Measurements from ENCODE around the gene TSPAN32. TPM values are rescaled to one million over a fixed set of nuclear protein-coding genes. Genes with fewer than 3 reads are reported as not detected.
"Not testable (repeated sequence)": the region's sequence is repeated elsewhere in the genome, so short reads cannot be mapped to it uniquely, and the experiment has no call there.

TSPAN32 gene
- total RNA-seq, 1 experiment from 2014 or later: 1.4 TPM

DNA sequence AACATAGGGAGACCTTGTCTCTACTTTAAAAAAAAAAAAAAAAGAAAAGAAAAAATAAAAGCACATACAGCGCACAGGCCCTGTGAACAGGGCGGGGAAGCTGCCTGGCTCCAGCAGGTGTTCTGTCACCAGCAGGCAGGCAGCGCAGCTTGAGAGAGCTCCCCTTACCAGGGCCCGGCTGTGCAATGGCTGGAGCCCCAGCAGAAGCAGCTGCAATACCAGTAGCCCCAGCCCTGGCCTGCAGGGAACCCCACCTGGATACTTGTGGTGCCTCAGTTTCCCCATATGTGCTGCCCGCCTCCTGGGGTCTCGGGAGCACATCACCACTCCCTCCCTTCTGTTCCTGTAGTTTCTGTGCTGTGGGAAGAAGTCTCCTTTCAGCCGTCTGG is 12.3 kb downstream of the TSPAN32 start:
- no peak for DNase-seq (ENCODE audit: low spot score)

DNA sequence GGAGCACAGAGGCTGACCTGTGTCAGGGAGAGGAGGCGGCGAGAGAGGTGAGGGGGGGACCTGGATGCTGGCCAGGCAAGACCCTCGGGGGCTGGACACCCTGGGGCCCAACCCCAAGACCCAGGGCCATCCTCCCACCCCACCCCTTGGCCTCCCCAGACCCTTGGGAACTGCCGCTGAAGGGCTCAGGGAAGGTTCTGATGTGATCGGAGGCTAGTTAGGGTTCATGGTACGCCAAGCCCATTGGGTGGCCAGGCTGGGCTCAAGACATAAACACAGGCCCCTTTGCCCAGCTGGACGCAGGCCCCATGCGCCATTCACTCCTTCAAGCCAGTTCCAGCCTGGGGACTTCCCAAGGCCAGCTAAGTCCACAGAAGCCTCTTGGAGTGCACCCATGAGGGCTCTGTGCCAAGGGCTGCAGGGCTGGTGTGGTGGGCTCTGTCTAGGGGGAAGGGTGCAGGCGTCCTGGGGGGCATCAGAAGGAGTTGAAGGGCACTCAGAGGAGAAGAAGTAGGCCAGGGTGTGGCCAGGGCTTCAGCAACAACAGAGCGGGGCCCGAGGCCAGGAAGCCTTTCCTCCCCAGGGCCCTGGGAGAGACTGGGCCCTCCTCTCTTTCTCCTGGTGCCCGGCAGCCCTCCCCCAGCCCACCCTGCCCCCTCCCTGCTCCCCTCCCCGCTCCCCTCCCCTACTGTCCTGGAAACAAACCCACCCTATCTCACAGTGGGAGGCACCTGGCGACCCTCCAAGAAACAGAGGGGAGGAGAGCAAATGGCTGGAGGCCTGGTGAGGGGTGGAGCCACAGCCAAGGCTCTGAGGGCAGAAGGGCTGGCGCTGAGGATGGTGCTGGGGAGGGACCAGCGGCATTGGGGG is 12.9 kb downstream of the TSPAN32 start:
- DNase-seq (ENCODE audit: low spot score): no peak

DNA sequence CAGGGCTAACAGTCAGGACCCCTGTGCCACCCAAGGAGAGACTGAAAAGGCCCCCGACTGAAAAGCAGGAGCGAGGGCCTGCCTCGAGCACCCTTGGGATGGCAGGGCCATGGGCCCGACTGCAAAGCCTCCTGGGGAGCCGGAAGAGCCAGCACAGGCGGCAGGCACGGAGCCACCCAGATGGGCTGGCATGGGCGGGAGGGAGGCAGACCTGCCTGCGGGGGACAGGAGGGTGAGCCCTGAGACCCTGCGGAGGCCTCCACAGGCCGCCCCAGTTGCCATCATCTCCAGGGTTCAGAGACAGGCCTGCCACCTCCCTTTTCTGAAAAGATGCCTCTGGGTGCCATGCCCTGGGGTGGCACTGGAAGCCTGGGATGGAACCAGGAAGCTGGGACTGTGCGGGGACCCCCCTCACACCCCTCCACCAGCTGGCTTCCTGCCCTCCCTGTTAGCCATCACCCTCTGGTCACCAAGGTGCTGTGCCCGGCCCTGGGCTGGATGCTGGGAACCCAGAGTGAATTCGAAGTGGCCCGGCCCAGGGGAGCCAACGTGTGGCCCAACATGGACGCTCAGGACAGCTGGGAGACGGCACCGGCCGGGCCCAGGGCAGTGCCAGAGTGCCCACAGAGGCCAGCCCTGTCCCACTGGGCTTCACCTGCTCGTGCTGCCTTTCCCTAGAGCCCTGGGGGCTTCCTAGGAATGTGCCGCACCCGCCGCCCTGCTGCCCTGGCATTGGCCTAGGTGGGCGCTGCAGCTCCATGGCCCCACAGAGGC is 13.8 kb downstream of the TSPAN32 start:
- DNase-seq (ENCODE audit: low spot score): no peak

DNA sequence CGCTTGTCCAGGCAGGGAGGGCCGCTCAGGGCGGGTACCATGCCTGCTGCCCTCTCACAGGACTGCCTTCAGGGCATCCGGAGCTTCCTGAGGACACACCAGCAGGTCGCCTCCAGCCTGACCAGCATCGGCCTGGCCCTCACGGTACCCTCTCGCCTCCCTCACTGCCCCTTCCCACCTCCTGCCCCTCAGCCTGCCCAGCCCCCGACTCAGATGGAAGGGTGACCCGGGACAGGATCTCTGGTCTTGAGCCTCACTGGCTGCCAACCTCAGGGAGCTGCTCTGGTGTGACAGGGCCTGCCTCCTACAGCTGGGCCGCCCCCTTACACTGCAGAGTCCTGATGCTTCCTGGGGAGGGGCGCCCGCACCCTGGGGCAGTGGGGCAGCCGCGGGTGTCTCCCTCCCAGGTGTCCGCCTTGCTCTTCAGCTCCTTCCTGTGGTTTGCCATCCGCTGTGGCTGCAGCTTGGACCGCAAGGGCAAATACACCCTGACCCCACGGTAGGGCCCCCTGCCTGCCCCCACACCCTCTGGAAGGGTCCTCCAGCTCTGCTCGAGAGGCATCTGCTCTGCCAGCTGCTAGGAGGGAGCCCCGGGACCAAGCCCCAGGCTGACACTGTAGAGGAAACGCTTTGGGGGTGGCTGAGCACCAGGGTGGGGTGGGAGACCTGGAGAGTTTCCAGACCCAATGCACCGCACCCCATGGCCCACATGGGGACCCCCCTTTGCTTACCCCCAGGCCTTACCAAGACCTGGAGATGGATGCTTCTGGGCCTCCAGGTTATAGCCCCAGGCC is 14.6 kb downstream of the TSPAN32 start:
- no peak for DNase-seq (ENCODE audit: low spot score)

DNA sequence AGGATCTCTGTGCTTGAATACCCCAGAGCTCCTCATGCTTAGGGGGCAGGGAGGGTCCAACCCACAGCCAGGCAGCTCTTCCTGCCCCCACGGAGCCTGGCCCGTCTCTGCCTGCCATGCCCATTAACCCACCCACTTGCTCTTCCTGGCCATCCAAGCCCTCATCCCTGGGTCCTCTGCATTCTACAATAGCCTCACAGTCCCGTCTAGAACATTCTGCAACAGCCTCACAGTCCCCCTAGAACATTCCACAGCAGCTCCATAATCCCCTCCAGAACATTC is 15.1 kb downstream of the TSPAN32 start:
- no peak for DNase-seq (ENCODE audit: low spot score)

DNA sequence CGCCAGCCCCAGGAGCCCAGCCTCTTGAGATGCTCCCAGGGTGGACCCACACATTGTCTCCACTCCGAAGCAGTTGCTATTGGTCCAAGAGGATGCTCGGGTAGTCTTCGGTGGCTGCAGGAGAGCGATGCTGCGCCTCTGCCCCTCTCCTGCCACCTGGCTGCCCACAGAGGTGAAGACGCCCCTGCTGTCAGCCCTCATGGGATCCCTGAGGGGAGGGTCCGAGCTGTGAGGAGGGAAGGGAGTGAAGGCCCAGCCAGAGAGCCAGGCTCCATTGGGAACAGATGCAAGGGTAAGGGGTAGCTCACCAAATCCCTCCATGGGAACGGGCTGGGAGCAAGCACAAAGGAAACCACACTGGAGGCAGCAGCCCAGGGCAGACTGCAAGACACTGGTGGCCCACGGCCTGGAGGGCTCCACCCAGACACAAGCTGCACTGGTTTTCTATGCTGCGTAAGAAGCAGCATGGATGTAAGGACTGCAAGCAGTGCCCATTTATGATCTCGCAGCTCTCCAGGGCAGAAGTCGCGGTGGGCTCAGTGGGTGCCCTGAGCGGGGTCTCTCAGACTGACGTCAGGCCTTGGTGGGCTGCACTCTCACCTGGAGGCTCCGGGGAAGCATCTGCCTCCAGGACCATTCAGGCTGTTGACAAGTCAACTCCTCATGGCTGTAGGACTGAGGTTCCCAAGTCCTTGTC is 15.7 kb downstream of the TSPAN32 start:
- no peak for DNase-seq (ENCODE audit: low spot score)

DNA sequence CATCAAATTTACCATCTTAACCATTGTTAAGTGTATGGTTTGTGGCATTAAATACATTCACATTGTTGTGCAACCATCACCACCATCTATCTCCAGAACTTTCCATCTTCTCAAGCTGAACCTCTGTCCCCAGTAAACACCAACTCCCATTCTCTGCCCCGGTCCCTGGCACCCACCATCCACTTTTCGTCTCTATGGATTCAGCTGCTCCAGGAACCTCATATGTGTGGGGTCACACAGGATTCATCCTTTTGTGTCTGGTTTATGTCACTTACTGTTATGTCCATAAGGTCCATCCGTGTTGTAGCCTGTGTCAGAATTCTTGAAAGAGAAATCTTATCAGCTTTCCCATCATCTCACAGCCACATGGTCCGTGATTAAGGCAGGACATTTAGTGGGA is 16.3 kb downstream of the TSPAN32 start:
- DNase-seq (ENCODE audit: low spot score): no peak

DNA sequence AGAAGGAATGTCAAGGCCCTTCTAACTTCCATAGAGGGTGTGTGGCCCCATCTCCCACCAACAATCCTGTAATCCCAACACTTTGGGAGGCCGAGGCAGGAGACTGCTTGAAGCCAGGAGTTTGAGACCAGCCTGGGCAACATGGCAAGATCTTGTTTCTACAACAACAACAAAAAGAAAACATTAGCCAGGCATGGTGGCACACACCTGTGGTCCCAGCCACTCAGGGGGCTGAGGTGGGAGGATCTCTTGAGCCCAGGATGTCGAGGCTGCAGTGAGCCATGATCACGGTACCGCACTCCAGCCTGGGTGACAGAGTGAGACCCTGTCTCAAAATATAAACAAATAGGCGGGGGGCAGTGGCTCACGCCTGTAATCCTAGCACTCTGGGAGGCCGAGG is 16.9 kb downstream of the TSPAN32 start:
- DNase-seq (ENCODE audit: low spot score): no peak

DNA sequence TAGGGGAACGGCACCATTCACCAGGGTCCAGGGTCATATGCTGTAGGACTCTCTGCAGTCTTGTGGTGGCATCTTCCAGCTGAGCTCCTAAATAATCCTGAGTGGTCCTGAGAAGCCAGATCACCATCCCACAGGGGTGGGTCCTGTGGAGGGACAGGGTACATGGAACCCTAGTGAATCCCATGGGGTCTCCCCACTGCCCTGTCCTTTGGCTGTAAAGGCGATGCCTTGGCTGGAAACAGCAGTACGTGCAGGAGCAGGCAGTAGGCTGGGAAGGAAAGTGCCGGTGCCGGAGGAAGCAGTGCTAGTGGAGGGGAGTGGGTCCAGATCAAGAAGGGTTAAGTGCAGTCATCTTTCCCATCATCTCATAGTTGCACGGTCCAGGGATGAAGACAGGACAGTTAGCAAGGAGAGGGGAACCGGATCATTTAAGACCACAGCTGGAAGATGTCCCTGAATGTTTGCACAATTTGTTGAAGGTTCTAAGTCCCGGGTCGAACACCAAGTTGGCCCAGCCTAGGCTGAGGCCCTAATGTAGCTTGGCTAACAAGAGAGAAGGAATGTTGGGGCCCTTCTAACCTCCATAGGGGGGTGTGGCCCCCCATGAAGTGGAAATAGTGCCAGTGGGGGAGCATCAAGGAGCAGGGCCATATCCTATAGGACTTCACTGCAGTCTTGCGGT is 18.1 kb downstream of the TSPAN32 start:
- DNase-seq (ENCODE audit: low spot score): no peak

DNA sequence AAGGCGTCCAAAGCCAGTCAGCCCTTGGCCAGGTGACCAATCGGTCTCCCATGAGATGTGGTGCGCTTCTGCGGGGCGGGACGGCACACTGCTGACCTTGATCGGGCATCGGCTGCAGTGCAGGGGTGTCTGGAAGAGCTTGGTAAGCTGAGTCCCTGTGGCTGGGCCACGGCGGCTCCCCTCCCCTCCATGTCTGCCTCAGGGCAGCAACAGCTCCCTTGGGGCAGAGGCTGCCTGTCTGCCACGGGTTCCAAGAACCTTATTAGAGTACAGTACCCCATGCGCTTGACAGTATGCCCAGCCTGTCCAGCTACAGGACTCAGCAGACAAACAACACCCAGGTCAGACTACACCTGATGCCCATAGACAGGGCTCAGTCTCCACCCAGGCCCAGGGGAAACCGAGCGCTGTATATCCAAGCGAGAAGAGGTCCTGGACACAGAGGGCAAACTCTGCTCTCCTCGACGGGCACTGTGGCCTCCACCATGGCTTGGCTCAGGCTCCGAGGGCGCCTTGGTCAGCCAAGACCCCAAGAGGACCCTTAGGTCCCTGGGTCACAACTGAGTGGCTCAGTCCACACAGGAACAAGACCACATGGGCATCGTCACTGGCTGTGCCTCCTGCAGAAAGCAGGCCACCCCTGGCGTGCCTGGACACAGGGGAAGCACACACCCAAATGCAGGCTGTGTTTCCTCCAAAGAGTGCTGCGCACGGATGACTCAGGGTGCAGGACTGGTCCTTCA is 18.9 kb downstream of the TSPAN32 start:
- DNase-seq (ENCODE audit: low spot score): no peak

DNA sequence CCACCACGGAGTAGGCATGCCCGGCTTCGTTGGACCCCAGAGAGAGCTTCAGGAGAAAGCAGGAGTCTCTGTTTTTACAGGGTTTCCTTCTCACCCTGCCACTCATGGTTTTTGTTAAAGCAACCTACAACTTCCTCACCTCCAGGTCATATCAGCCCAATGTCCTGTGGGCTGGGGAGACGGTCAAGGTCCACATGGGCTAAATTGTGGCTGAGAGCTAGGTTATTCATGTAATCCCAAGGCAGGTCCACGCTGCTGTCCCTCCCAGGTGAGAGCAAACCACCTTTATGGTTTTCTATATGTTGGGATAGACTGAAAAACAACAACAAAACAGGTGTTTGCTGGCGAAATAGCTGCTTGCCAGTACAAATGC is 19.5 kb downstream of the TSPAN32 start:
- no peak for DNase-seq (ENCODE audit: low spot score)

DNA sequence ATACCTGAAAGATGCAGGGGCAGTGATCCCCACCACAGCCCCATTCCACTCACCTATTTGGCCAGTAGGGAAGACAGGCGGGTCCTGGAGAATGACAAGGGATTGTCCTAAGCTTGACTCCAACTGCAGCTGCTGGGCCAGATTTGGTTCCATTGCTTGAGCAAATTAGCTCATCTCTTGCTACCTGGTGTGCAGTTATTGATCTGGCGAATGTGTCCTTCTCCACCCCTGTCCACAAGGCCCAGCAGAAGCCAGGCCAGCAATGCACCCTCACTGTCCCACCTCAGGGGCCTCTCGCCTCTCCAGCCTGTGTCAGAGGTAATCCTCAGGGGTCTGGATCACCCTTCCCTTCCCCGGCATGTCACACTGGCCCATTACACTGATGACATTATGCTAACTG is 23.3 kb downstream of the TSPAN32 start:
- DNase-seq (ENCODE audit: low spot score): no peak

DNA sequence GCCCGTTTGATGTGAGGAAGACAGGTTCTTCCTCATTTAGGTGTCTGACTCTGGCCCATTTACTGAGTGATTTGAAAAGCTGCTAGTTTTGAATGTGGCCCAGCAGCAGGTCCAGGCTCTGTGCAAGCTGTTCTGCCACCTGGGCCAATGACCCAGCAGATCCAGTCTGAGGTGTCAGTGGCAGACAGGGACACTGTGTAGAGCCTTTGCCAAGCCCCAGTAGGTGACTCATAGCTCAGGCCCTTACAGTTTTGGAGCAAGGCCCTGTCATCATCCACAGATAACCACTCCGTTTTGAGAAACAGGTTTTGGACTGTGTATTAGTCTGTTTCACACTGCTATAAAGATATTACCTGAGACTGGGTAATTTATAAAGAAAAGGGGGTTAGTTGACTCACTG is 23.9 kb downstream of the TSPAN32 start:
- DNase-seq (ENCODE audit: low spot score): no peak

DNA sequence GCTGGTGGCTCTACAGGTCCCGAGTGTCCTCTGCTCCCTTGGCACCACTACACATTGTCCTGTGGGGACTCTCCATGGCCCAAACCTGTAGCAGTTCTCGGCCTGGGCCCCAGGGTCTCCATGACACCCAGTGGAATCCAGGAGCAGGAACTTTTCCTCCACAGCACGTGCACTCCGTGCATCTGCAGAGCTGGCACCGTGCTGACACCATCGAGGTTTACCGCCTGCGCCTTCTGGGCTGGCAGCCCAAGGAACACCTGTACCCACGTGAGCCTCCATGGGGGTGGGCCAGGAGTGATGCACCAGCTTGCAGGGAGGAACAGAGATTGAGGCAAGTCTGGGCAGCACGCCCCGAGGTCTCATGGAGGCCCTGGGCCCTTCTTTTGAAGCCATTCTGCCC is 25.2 kb downstream of the TSPAN32 start:
- no peak for DNase-seq (ENCODE audit: low spot score)

DNA sequence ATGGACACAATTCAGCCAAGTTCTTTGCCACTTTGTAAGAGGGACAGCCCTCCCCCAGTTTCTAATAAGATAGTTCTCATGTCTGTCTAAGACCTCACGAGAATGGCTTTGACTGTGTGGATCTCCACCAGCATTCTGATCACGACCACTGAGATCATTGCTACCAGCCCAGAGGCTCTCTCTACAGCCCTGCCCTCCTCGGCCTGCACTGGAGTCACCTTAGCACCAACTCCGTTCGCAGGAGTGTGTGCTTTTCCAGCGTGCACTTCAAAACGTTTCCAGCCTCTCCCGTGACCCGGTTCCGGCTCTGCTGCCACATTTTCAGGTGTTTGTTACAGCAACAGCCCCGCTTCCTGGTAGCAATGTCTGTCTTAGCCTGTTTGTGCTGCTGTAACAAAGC is 26.2 kb downstream of the TSPAN32 start:
- DNase-seq (ENCODE audit: low spot score): no peak

DNA sequence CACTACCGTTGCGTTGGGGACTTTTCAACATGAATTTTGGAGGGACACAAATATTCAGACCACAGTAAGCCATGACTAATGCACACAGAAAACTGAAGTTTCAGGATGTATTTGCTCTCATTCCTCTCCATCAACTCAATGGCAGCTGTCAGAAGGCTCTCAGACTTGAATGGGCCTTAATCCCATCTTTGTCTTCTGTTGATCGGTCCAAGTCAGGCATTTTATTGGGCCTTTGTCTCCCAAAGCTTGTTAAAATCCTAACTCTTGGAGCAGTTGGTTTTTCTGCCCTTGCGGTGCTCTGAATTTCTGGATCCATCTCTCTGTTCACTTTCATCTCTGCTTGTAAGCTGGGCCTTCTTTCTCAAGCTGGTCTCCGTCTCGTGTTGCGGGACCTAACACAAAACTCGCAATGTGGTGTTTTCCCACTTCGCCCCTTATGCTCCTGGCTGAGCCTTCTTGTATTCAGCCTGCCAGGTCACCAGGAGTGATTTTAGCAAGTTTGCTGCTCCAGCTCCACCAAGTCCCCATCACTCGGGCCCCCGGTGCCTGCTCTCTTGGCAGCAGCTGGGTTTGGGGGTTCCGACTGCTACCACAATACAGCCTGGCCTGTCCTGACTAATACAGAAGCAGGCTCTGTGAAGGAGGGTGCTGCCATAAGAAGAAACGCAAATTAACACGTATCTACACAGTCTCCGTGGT is 27.0 kb downstream of the TSPAN32 start:
- no peak for DNase-seq (ENCODE audit: low spot score)

DNA sequence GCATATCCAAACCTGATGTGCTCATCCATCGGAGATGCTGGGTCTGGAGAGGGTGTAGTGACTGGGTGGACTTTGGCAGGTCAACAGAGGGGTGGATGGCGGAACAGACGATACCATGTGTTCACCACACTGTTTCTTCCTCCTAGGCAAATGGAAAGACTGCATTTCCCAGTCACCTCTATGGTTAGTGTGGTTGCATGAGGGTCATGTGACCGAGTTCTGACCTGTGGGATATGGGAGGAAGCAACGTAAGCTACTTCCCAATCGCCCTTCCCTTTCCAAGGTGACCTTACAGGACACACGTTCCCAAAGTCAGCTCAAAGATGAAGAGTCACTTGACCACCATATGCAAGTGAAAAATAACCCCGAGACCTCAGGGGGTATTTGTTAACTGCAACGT is 27.7 kb downstream of the TSPAN32 start:
- no peak for DNase-seq (ENCODE audit: low spot score)

DNA sequence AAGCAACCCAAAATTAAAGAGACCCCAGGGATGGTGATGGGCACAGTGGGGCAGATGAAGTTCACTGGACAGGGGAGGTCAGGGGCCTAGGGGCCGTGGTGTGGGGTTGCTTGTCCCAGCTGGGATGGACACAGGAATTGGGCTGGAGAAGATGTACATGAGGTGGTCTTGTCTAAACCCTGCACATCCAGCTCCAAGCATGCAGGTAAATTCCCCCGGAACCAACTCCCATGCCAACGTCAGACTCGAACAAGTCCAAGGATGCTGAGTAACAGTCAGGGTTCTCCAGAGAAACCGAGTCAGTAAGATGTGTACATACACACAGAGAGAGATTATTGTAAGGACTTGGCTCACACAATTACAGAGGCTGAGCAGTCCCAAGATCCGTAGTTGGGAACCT is 28.9 kb downstream of the TSPAN32 start:
- DNase-seq (ENCODE audit: low spot score): no peak

DNA sequence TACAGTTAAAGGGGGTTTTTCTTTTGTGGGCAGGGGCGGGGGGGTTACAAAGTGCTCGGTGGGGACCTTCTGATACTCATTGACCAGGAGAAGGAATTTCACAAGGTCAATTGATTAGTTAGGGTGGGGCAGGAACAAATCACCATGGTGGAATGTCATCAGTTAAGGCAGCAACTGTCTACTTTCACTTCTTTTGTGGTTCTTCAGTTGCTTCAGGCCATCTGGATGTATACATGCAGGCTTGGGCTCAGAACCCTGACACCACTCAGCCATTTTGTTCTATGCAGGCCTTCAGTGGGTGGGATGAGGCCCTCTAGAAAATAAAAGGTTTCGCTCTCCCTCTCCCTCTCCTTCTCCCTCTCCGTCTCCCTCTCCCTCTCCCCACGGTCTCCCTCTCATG is 29.6 kb downstream of the TSPAN32 start:
- DNase-seq (ENCODE audit: low spot score): no peak

DNA sequence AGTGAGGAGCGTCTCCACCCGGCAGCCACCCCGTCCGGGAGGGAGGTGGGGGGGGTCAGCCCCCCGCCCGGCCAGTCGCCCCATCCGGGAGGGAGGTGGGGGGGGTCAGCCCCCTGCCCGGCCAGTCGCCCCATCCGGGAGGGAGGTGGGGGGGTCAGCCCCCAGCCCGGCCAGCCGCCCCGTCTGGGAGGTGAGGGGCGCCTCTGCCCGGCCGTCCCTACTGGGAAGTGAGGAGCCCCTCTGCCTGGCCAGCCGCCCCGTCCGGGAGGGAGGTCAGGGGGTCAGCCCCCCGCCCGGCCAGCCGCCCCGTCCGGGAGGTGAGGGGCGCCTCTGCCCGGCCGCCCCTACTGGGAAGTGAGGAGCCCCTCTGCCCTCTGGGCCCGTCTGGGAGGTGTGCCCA is 30.8 kb downstream of the TSPAN32 start:
- not testable (repeated sequence) for DNase-seq (ENCODE audit: low spot score)
